HG03064 (cell line): ENCODE results near the gene TUBGCP2.
"Not testable (repeated sequence)": the region's sequence is repeated elsewhere in the genome, so short reads cannot be mapped to it uniquely, and the experiment has no call there.

Source experiments
- ATAC-seq: cut with Tn5 transposase; IDR thresholded peaks from one replicate; pipeline ENCODE4 v1.9.1; 2021; ENCODE audit warnings: low read depth; ENCODE audit not compliant: unreplicated experiment

The TUBGCP2 gene

DNA sequence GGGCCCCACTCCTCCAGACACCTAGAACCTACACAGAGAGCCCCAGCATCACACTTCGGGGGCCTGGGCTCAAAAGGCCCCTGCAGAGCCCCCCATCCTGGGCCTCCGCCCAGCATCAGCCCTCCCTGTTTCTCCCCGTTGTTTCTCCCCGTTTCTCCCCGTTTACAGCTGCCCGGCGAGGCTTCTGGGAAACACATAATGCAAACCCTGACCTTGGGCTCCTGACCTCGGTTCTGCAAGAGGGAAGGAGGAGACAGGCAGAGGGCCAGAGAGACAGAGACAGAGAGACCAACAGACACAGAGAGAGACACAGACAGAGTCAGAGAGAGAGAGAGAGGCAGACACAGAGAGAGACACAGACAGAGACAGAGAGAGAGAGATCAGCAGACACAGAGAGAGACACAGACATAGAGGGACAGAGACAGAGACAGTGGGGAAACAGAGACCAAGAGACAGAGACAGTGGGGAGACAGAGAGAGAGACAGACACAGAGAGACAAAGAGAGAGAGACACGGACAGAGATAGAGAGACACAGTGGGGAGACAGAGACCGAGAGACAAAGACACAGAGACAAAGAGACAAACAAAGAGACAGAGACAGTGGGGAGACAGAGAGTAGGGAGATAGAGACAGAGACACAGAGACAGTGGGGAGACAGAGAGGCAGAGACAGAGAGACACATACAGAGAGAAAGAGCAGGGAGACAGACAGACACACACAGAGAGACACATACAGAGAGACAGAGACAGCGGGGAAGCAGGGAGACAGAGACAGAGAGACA lies 58.5 kb downstream of the TUBGCP2 start:
- ATAC-seq: no peak

DNA sequence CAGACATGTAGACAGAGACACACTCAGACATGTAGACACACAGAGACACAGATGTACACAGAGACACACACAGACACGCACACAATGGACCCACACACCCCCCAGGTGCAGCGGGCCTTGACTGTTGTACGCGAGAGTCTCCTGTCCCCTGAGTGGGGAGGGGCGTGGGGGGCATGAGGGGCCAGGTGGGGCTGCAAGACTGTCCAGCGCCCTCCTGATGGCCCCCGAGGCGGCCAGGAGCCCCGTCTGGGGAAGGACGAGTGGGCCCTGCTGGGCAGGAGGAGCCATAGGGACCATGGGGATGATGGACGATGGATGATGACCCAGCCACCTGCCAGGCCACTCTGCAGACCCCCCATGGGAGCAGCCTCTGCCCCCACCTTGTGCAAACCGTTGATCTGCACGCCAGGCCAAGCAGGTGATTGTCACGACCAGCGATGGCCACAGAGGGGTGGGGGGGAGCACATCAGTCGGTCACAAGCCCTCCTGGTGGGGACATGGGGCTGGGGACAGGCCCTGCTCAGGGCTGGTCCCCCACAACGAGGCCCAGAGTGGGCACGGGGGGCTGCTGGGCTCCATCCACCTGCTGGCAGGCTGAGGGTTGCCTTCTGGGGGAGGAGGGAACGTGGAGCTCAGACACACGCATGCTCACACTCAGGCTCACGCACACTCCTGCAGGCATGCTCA lies 59.4 kb downstream of the TUBGCP2 start:
- ATAC-seq: no peak

DNA sequence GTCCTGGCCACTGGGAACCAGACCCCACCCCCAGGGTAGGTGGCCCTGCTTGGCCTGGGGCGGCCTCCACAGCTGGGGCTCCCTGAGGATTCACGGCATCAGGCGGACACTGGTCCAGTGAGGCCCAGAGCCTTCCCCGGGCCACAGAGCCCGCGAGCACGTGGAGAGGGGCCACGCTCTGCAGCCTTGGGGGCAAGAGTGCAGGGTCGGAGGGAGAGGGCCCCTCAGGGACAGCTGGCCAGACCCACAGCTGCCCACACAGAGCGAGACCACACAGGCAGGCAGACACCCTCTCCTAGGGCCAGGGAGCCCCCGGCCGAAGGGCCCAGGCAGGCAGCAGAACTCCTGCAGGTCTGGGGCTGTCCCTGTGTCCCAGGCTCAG lies 60.3 kb downstream of the TUBGCP2 start:
- no peak for ATAC-seq

DNA sequence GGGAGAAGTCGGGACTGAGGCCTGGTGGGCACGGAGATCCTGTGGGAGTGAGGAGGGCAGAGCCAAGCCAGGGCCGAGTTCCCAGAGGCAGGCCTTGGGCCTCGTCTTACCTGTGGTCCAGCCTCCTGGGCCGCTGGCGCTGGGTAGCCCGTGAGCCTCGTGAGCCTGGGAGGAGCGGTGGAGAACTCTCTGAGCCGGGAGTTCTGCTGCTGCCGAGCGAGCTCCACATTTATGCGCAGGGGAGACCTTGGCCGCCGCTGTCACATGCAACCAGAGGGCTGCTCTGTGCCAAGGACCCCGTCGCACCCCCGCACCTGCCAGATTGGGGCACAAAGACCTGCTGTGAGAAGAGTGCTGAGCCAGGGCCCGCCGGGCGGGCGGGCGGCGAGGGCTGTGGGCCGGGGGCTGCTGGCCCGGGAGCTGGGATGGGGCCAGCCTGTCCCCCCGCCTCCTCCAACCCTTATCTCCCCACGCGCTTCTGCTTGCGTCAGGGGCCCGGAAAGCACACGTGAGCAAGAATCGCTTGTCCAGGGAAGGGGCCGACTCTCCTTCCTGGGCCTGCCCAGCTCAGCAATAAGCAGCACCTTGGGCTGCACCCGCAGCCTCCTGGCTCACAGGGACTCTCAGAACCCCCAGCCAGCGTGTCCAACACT lies 60.9 kb downstream of the TUBGCP2 start:
- ATAC-seq: no peak

DNA sequence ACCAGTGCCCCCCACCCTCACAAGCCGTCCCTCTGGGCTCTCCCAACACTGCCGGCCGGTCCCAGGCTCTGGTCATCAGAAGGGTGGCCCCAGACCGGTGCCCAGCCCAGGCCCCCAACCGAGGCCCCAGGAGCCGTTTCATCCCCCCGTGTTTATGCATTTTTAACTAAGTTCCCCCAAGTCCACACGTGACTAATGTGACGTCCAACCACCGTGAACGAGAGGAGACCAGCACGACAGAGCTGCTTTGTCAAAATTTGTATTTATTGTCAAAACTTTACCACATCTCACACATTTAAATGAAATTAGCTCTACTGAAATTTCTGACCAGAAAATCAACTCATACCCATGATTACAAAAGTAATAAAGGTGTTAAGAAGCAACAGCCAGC lies 62.4 kb downstream of the TUBGCP2 start:
- ATAC-seq: no peak

DNA sequence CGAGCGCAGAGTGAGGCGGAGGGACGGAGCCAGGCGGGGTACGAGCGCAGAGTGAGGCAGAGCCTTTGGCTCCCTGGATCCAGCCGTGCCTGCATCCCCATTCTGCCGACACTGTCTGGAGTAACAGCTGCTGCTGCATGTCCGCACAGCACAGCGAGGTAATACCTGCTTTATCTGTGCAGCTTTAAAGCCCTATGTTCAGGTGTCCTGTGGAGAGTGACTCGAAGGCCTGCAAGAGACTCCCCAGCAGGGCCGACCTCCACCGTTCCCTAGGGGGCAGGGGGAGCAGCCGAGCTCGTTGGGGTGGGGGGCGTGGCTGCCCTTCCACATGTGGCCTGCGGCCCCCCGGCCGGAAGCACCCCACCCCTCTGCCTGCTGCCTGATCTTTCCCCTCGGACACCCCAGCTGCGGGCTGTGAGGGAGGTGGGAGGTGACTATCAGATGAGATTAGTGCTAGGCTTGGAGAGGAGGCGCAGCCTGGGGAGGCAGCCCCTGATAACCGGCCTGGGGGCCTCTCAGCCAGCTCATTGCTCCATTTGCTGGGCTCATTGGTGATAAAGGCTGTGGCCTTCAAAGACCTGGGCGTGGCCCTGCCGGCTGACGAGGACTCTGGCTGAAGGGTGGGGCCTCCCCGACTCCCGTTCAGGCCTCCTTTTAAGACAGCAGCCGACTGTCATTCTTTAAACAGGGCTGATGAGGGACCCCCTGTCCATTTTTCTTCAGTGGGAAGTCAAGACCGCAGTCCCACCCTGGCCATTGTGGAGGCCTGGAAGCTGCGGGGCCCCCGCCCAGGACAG lies 63.0 kb downstream of the TUBGCP2 start:
- no peak for ATAC-seq

DNA sequence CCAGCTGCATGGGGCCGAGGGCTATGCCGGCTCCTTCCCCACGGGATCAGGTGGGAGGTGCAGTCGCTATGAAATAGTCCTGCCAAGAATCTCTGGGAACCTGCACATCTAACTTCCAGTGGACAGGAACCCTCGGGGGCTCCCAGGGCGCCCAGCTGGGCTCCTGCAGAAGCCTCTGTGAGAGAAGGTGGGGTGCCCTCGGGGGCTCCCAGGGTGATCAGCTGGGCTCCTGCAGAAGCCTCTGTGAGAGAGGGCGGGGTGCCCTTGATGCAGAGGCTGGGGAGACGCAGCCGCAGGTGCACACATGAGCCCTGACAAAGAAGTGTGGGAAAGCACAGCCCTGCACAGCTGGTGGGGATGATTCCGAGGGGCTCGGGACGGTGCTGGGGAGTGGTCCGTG lies 65.1 kb downstream of the TUBGCP2 start:
- ATAC-seq: no peak

DNA sequence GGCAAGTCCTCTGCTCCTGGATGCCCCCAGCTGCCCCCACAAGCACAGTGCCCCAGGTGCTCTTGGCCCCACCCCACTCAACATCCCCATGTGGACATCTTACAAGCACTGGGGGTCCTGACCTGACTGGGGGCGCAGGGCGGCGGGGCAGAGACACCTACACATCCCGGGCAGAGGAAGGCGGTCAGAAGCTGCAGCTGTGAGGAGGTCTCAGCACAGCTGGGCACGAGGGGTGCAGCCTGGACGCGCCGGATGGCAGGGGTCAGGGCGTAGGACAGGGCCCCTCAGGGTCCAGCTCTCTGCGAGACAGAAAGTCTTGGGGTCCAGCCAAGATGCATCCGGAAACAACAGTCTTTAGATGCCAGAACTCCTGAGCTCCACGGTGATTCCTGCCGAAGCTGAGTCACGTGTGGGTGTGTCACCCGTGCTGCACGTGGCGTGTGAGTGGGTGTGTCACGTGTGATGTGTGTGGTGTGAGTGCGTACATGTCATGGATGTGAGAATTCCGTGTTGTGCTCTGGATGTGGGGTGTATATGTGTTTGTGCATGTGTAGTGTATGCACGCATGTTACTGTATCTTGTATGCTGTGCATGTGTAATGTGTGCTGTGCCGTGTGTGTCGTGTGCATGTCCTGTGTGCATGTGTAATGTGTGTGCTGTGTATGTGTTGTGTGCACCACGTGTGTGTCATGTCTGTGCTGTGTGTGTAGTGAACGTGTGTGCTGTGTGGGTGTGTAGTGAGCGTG lies 65.9 kb downstream of the TUBGCP2 start:
- ATAC-seq: no peak

DNA sequence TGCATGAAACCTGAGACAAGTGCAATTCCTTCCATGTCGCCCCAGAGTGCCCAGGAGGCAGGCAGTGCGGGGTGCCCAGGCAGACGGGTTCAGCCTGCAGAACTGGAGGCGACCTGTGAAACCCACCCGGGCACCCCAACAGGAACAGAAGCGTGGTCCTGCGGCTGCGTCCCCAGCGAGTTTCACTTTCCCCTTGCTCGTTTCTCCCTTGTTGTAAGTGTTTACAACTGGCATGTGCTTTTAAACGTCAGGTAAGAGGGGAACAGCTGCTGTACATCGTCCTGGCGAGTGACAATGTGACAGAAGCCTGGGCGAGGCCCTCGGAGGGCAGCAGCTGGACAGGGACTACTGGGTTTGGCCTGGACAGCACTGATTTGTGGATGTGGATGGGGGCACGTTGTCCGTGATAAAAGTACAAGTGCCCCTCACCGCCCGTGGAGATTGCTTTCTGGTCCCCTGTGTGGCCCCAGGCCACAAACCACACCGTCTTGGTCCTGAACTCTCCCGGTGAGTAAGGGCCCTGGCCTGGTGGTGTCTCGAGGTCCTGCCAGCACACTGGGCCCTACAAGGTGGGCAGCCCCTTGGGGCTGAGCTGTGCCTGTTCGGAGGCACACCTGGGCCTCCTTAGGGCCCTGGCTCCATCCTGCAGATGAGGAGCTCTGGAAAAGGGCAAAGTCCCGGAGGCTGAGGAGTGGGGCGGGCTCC lies 67.0 kb downstream of the TUBGCP2 start:
- no peak for ATAC-seq

DNA sequence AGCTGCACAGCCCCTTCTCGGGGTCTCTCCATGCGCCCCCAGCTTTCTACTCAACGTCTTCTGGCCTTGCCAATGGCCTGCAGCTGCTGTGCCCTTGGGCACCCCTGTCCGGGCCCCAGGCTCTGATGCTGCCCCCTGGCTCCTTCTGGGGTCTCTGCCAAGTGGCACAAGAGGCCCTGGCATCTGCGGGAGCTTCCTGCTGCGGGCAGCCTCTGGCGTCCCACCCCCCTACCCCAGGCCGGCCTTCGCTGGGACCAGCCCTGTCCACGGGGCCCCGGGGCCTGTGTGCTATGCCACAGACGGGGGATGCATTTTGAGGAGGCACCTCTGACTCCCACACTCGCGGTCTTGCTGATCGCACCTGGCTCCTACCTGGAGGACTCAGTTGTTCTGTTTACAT lies 68.7 kb downstream of the TUBGCP2 start:
- no peak for ATAC-seq

DNA sequence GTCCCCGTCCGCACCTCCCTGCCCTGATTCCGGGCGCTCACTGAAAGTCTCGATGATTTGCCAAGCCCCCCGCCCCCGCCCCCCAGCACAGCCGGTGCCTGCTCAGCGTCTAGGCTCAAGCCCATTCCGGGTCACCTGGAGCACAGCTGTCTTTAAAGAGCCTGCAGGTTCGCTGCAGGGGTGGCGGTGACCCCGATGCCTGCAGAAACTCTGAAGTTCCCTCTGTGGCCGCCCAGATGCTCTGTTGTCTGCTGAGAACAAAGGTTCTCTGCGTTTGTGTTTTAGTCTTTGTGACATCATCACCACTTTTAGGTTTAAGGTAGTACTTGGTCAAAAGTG lies 70.2 kb downstream of the TUBGCP2 start:
- no peak for ATAC-seq

DNA sequence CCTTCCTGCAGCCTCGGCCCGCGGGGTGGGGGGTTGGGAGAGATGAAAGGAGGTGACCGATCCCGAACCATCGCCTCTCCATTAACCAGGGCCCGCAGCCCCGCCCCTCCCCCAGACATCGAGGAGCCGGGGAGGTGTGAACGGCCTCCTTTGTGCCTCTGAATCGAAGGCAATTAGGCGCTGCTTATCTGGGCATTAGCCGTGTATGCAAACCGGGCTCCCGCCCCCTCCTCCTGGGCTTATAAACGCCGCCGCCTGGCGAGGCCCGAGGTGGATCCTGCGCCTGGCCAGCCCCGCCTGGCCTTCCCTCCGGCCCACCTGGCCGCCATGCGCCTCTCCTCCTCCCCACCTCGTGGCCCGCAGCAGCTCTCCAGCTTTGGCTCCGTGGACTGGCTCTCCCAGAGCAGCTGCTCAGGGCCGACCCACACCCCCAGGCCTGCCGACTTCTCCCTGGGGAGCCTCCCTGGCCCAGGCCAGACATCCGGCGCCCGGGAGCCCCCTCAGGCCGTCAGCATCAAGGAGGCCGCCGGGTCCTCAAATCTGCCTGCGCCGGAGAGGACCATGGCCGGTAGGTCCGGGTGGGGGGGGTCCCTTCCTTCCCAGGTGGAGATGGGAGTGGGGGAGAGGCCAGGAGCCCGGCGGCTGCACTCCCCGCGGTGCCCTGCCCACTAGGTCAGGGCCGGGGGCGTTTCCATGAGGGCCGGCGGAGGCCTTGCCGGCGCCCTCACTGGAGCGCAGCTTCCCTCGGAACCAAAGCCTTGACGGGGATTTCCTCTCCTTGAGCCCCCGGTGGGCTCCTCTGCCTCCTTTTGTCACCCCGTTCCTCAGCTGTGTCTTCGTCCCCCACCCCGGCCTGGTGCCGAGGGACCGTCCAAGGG lies 70.8 kb downstream of the TUBGCP2 start, which contains the start of gene VENTX:
Gene VENTX, plus strand, starts transcription at position 268 of the 878 bp plus-strand sequence. Its CDS starts 60 bp downstream, at position 328.
- no peak for ATAC-seq

DNA sequence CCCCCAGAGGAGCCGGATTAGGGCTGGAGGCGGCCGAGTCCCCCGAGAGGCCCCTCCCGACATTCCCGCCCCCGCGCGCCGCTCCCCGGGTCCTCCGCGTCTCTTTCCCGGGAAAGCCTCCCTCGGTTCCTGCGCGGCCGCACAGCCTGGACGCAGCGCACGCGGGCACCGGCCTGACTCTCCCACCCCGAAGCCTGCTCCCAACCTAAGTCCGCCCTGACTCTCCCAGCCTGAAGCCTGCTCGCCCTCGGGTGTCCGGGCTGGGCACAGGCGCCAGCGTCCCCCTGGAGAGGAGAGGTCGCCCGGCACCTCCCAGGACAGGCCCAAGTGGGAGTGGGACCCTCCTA lies 71.5 kb downstream of the TUBGCP2 start:
- no peak for ATAC-seq

DNA sequence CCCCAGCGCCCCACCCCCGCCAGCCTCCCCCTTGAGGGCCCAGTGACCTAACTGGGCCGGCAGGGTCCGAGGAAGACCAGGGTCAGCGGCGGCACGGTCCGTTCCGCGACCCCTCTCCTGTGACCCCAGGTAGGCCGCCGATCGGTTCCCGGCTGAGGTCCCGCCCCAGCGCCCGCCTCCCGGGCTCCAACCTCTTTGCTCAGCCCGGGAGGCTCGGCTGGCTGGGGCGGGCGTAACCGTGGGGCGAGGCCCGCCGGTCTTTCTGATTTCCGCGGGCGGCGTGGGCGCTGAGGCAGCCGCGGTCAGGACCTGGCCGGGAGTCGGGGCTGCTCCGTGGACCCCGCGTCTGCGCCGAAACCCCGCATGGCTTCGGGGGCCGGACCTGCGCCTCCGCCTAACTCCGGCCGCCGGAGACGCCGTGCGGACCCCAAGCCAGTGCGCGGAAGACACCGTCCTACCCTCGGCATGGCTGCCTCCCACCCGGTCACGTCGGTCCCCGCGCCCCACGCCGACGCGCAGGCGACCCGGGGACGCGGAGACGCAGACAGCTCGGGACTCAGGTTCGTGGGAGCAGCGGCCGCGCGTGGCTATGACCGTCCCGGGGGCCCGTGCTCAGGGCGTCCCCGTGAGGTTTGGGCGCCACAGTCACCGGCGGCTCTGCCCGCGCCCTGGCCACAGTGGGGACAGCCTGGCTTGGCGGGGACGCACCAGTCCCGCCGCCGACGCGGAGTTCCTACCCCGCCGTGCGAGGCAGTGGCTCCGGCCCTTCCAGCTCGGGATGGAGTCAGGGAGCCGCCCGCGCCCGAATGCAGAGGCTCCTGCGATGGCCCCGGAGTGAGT lies 72.1 kb downstream of the TUBGCP2 start:
- no peak for ATAC-seq

DNA sequence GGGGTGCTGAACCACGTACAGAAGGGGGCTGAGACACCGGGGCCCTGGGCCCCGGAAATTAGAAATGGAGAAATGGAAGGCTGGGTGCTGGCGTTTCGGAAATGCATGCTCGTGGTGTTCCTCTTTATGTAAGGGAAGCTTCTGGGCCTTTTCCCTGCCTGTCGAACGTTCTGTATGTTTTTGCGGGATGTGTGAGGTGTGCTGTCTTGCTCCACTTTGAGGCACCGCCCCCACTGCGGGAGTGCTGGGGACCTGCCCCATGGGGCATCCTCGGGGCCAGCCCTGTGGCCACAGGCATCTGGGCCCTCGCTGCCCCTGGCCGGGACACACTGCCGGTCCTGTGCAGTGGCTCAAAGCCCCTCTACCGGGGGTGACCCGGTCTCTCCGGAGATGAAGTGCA lies 72.7 kb downstream of the TUBGCP2 start:
- ATAC-seq: no peak

DNA sequence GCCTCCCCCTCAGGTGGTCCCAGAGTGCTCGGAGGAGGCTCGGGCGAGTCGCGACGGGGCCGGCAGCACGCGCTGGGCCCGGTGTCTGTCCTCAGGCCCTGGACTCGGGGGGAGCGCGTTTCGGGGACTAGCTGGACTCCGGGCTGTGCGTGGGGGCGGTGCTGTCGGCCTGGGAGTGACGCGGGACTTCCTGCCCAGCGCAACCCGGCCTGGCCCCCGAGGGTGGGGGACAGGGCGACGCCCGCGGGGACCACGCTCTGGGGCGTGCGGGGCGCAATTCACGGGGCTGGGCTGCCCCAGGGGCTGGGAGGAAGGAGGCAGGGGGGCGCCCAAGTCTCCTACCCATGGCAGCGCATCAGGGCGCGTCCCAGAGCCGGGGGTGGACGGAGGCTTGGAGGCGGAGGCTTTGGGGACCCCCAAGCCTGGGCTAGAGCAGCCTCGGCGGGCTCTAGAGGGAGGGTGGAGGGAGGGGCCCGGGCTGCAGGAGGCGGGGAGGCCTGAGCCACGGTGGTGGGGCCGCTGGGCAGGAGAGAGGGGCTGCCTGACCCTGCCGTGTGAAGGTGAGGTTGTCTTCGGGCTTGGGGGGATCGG lies 73.3 kb downstream of the TUBGCP2 start:
- ATAC-seq: no peak

DNA sequence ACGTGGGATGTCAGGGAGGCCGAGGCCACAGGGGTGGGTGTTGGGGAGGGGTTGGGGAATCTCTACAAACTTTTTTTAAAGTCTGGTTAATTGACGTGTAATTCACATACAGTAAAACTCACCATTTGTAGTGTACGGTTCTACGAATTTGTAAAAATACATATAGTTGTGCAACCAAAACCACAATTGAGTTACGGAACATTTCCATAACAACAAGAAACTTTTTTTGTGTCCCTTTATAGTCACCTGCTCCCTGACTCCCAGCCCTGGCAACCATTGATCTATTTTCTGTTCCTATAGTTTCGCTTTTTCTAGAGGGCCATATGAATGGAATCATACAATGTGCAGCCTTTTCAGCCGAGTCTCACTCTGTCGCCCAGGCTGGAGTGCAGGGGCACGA lies 73.9 kb downstream of the TUBGCP2 start:
- not testable (repeated sequence) for ATAC-seq
